Activated CD4-positive, alpha-beta memory T cell treated with anti-CD3 and anti-CD28 coated beads for 36 hours (primary cell): ENCODE data around the gene MYL6B. TPM values are rescaled to one million over a fixed set of nuclear protein-coding genes. Genes with fewer than 3 reads are reported as not detected.

Experiments used
- CTCF ChIA-PET: fragments of 350-600 bp; sonication (Branson Sonifier 250); formaldehyde crosslinking; loops from one replicate; lab custom pipeline; 2021; ENCODE audit warnings: antibody characterized with exemption, inconsistent platforms; lab: Charles Lee
- POLR2A ChIA-PET: fragments of 350-600 bp; sonication (Branson Sonifier 250); formaldehyde crosslinking; loops from one replicate; lab custom pipeline; 2021; ENCODE audit warnings: antibody characterized with exemption; lab: Charles Lee
- DNase-seq: peaks from one replicate; pipeline ENCODE4 v3.0.0-alpha.2; 2020
- H3K27ac Mint-ChIP-seq: one replicate; pipeline ENCODE4 v1.8.0; 2021; ENCODE audit warnings: mixed read lengths
- H3K27me3 Mint-ChIP-seq: one replicate; pipeline ENCODE4 v1.8.0; 2021; ENCODE audit warnings: mixed read lengths
- H3K36me3 Mint-ChIP-seq: one replicate; pipeline ENCODE4 v1.8.0; 2021; ENCODE audit warnings: mixed read lengths
- H3K4me1 Mint-ChIP-seq: one replicate; pipeline ENCODE4 v1.8.0; 2021; ENCODE audit warnings: low read depth, mixed read lengths
- H3K4me3 Mint-ChIP-seq: one replicate; pipeline ENCODE4 v1.8.0; 2021; ENCODE audit warnings: mild to moderate bottlenecking, mixed read lengths
- H3K9me3 Mint-ChIP-seq: one replicate; pipeline ENCODE4 v1.8.0; 2021; ENCODE audit warnings: mixed read lengths
- intact Hi-C: fragments of 100-400 bp; cut with micrococcal nuclease; formaldehyde crosslinking; loops from one replicate; pipeline ENCODE4 v1.15.1; 2023
- total RNA-seq, 2 experiments: library from RNA; stranded (reverse); gene quantifications; one replicate each; pipeline ENCODE4 v1.2.3, GENCODE V29; 2021

MYL6B gene
- total RNA-seq, 2 experiments from 2014 or later, result 63.8 to 70.8 TPM

DNA sequence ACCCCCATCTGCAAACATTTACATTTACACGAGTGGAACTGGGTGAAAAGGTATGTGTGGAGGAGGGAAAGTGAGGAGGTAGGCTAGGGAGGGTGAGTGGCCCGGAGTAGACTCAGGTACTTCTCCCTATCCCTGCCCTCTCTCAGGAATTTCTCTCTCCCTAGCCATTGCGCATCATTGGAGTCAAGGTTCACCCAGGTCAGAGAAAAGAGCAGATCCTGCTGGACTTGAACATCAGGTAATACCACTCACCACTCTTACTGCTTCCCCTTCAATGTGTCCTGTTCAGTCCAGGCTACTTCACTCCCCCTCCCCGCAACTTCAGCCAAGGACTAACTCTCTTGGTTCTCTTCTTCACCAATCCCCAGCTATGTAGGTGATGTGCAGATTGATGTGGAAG, 21.5 kb upstream of the MYL6B start:
- ChIA-PET POLR2A (no interaction called here), CTCF (interaction anchor here (1.0 to 7.8 kb wide), 3 partner anchors 21 to 58 kb away, joined by 3 to 118 read pairs (median 3); partner anchors contain the start of genes MYL6B, PA2G4 and SMARCC2)
- intact Hi-C loops, result no loop called here
- no peak overlapping the region for H3K4me3 Mint-ChIP-seq
- H3K27ac Mint-ChIP-seq, result peak overlapping the region; percentile 11
- H3K4me1 Mint-ChIP-seq, result peaks cover 61% of the 10 kb centered on the region
- H3K9me3 Mint-ChIP-seq, result no peaks in the 10 kb centered on the region
- H3K27me3 Mint-ChIP-seq, result no peaks in the 10 kb centered on the region
- peaks cover 53% of the 10 kb centered on the region for H3K36me3 Mint-ChIP-seq
- DNase-seq, result no peak

DNA sequence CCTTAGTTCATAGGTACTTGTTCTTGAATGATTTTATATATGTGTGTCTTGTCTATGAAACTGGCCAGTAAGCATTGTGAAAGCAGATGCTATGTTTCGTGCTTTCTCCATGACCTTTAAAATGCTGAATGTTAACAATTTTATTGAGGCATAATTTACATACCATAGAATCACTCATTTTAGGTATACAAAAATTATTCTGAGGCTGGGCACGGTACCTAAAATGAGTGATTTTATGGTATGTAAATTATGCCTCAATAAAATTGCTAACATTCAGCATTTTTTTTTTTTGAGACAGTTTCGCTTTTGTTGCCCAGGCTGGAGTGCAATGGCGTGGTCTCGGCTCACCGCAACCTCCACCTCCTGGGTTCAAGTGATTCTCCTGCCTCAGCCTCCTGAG, 17.5 kb upstream of the MYL6B start:
- H3K27ac Mint-ChIP-seq, result no peak overlapping the region
- peaks cover 67% of the 10 kb centered on the region for H3K4me1 Mint-ChIP-seq
- H3K9me3 Mint-ChIP-seq, result no peaks in the 10 kb centered on the region
- POLR2A ChIA-PET, result no interaction called here
- no peak overlapping the region for H3K4me3 Mint-ChIP-seq
- H3K36me3 Mint-ChIP-seq, result peaks cover 75% of the 10 kb centered on the region
- CTCF ChIA-PET, result no interaction called here
- H3K27me3 Mint-ChIP-seq, result no peaks in the 10 kb centered on the region
- intact Hi-C loops, result no loop called here
- DNase-seq, result no peak

DNA sequence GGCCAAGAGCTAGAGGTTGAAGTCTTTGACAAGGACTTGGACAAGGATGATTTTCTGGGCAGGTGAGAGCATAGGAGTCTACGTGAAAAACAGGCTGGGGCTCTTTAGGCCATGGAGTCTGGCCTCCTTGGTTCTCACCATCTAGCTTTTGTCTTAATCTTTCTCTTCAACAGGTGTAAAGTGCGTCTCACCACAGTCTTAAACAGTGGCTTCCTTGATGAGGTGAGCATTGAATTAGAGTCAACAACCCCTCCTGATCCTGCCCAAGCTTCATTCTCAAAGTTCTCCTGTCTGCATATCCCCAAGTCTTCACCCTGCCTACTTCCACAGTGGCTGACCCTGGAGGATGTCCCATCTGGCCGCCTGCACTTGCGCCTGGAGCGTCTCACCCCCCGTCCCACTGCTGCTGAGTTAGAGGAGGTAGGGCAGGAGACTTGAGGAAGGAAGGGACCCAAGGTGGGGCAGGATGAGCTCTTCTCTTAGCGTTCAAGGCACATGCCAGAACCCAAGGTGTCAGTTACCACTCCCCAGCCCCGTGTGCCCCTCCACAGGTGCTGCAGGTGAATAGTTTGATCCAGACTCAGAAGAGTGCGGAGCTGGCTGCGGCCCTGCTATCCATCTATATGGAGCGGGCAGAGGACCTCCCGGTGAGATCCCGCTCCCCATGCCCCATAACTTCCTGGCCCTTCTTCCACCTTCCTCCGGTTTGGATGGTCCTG, 14.4 kb upstream of the MYL6B start:
- Mint-ChIP-seq H3K27me3 (no peaks in the 10 kb centered on the region), H3K27ac (peak overlapping the region; percentile 50), H3K4me3 (no peak overlapping the region), H3K4me1 (peaks cover 61% of the 10 kb centered on the region), H3K9me3 (no peaks in the 10 kb centered on the region), H3K36me3 (peaks cover 69% of the 10 kb centered on the region)
- intact Hi-C loops, result loop anchor here (1.0 kb wide), 1 partner anchor 9 kb away; no protein-coding TSS in a partner anchor
- CTCF ChIA-PET, result interaction anchor here (0.8 to 1.8 kb wide), 6 partner anchors 10 to 84 kb away, joined by 3 to 6 read pairs (median 4); partner anchors contain the start of genes ESYT1, RNF41, SMARCC2 and ZC3H10
- POLR2A ChIA-PET, result interaction anchor here (1.1 kb wide), 1 partner anchor 31 kb away, joined by 3 read pairs; no protein-coding TSS in a partner anchor
- no peak for DNase-seq

DNA sequence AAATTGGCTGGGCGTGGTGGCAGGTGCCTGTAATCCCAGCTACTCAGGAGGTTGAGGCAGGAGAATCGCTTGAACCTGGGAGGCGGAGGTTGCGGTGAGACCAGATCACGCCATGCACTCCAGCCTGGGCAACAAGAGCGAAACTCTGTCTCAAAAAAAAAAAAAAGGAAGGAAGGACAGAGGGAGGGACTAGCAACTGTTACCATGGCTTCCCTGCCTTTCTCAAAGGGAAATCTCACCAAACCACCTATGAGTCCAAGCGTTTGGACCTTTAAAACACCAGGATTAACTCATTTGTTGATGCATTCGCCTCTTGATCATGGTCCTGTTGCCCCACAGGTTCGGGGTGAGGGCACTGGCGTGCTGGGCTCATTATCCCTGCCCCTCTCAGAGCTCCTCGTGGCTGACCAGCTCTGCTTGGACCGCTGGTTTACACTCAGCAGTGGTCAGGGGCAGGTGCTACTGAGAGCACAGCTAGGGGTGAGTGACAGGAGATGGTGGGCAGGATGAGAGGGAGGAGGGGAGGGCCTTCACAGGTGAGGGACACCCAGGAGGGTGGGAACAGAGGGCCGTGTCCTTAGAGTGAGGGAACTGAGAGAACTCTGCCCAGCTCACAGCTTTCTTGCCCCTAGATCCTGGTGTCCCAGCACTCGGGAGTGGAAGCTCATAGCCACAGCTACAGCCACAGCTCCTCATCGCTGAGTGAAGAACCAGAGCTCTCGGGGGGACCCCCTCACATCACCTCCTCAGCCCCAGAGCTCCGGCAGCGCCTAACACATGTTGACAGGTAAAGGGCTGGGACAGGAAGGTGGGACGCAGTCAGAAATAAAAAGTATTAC, 10.2 kb upstream of the MYL6B start:
- H3K4me3 Mint-ChIP-seq, result no peak overlapping the region
- no peaks in the 10 kb centered on the region for H3K9me3 Mint-ChIP-seq
- peaks cover 46% of the 10 kb centered on the region for H3K4me1 Mint-ChIP-seq
- no peaks in the 10 kb centered on the region for H3K27me3 Mint-ChIP-seq
- DNase-seq, result no peak
- intact Hi-C loops, result no loop called here
- ChIA-PET POLR2A (interaction anchor here (0.6 to 2.1 kb wide), 8 partner anchors 10 to 40 kb away, joined by 3 to 9 read pairs (median 4); partner anchors contain the start of genes ESYT1 and MYL6B), CTCF (interaction anchor here (1.0 to 2.3 kb wide), 2 partner anchors 10 to 15 kb away, joined by 3 to 10 read pairs; partner anchors contain the start of gene MYL6B)
- H3K36me3 Mint-ChIP-seq, result peaks cover 66% of the 10 kb centered on the region
- H3K27ac Mint-ChIP-seq, result peak overlapping the region; percentile 81

DNA sequence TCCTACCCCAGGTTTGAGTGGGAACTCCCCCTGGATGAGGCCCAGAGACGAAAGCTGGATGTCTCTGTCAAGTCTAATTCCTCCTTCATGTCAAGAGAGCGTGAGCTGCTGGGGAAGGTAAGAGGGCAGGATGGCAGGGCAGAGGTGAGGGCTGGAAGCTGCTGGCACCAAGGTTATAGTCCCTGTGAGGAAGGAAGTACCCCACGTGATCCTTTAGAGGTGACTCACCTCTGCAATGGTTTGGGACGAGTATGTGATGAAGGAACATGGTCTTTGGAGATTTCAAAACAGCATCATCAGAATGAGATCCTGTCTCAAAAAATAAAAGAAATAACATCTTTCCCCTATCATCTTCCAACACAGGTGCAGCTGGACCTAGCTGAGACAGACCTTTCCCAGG, 9.2 kb upstream of the MYL6B start:
- intact Hi-C loops, result no loop called here
- Mint-ChIP-seq H3K27me3 (no peaks in the 10 kb centered on the region), H3K4me3 (no peak overlapping the region), H3K36me3 (peaks cover 57% of the 10 kb centered on the region), H3K9me3 (no peaks in the 10 kb centered on the region), H3K27ac (peak overlapping the region; percentile 81), H3K4me1 (peaks cover 36% of the 10 kb centered on the region)
- ChIA-PET CTCF (interaction anchor here (0.9 to 2.3 kb wide), 4 partner anchors 9 to 63 kb away, joined by 3 to 10 read pairs (median 4); partner anchors contain the start of genes MYL6B and SMARCC2), POLR2A (interaction anchor here (0.6 to 2.1 kb wide), 5 partner anchors 8 to 18 kb away, joined by 3 to 9 read pairs (median 3); partner anchors contain the start of genes ESYT1, MYL6 and MYL6B)
- DNase-seq, result no peak

DNA sequence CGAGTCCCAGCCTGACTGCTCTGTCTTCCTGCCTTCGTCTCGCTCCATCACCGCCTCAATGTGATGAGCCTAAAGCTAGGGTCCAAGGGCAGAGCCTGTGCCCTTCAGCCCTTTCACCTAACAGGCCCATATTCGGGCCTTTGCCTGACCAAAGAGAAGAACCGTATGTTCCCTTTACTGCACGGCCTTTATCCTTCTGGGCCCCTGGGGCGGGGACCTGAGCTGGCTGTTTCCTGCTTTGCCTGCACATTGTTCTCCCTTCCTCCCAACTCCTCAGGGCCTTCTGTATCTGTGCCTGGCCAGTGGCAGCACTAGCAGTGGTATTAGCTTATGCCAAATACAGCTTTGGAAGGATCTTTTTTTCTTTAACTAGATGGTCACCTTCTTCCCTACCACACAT, 8.5 kb upstream of the MYL6B start:
- CTCF ChIA-PET, result interaction anchor here (1.6 kb wide), 1 partner anchor 46 kb away, joined by 6 read pairs; the partner anchor contains the start of gene SMARCC2
- Mint-ChIP-seq H3K4me3 (no peak overlapping the region), H3K36me3 (peaks cover 50% of the 10 kb centered on the region), H3K4me1 (peaks cover 30% of the 10 kb centered on the region), H3K27me3 (no peaks in the 10 kb centered on the region), H3K9me3 (no peaks in the 10 kb centered on the region), H3K27ac (peak overlapping the region; percentile 81)
- POLR2A ChIA-PET, result interaction anchor here (1.0 to 2.1 kb wide), 3 partner anchors 8 to 17 kb away, joined by 3 to 9 read pairs (median 4); partner anchors contain the start of genes MYL6 and MYL6B
- DNase-seq, result no peak
- intact Hi-C loops, result no loop called here

DNA sequence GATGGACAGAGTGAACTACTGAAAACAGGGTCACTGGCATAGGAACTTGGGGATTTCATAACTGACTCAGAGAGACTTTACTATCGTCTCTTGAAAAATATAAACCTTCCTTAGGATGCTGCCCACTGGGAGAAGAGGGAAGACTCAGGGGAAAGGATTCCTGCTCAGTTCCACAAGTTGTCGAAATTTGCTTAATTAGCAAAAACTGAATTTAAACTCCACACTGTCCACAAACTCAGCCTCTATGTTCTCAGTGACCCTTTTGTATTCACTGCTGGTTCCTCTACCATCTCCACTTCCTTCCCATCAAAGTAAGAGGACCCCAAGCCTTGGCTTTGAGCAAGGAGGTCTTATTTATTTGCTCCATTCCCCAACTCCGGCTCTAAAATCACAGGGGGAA, 7.2 kb upstream of the MYL6B start:
- Mint-ChIP-seq H3K9me3 (no peaks in the 10 kb centered on the region), H3K27ac (peak overlapping the region; percentile 54), H3K4me1 (peaks cover 28% of the 10 kb centered on the region), H3K4me3 (no peak overlapping the region), H3K36me3 (peaks cover 43% of the 10 kb centered on the region), H3K27me3 (no peaks in the 10 kb centered on the region)
- intact Hi-C loops, result no loop called here
- POLR2A ChIA-PET, result interaction anchor here (1.3 kb wide), 1 partner anchor 15 kb away, joined by 3 read pairs; no protein-coding TSS in a partner anchor
- CTCF ChIA-PET, result no interaction called here
- no peak for DNase-seq

DNA sequence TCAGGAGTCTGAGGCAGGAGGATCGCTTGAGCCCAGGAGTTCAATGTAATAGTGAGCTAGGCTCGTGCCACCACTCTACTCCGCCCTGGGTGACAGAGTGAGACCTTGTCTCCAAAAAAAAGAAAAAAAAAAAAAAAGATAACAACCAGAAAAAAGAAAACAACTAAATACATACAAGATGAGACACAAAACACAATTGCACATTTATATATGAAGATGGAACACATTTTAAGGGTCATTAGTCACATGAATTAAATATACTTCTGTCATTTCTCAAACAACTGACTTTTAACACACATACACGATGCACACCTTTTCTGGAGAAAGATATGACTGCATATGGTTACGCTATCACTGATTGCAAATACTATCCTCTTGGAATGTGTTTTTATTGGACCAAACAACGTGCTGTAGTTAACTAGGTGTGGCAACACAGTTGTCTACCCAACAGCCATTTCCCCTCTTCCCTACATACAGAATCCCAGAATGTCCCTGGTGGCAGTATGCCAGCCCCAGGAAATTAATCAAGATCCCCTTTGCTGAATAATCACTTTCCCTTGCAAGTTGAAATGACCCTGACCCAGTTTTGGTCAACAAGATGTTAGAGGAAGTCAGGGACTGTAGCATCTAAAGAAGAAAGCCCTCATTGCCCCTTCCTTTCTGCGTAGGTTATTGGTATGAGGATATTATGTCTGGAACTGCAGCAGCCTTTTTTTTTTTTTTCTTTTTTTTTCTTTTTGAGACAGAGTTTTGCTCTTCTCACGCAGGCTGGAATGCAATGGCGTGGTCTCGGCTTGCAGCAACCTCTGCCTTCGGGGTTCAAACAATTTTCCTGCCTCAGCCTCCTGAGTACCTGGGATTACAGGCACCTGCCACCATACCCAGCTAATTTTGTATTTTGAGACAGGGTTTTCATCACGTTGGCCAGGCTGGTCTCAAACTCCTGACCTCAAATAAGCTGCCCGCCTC, 5.6 kb upstream of the MYL6B start:
- ChIA-PET CTCF (interaction anchor here (0.8 to 0.9 kb wide), 2 partner anchors 28 to 60 kb away, joined by 3 read pairs; no protein-coding TSS in a partner anchor), POLR2A (interaction anchor here (0.6 kb wide), 1 partner anchor 612 kb away, joined by 3 read pairs; no protein-coding TSS in a partner anchor)
- DNase-seq, result no peak
- Mint-ChIP-seq H3K4me3 (no peak overlapping the region), H3K36me3 (peaks cover 33% of the 10 kb centered on the region), H3K27me3 (no peaks in the 10 kb centered on the region), H3K27ac (peak overlapping the region; percentile 29), H3K4me1 (peaks cover 35% of the 10 kb centered on the region), H3K9me3 (no peaks in the 10 kb centered on the region)
- intact Hi-C loops, result no loop called here

DNA sequence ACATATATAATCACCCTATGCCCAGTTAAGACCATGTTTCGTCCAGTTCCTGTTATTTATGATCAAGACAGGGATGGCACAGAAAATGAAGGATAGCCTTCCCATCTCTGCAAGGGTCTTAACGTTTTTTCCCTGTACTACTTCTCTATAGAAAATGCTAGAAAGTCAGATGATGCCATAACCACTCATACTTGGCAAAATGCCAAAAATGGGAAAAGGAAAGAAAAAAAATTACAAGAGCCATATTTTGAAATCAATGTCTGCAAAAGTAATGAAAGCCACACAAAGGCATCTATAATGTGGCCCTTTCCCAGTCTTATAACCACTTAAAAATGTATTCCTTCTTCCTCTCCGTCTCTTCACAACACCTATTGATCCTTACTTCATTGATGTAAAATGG, 1.8 kb upstream of the MYL6B start:
- Mint-ChIP-seq H3K36me3 (peaks cover 3% of the 10 kb centered on the region), H3K4me3 (peak overlapping the region; percentile 78), H3K27ac (peak overlapping the region; percentile 96), H3K9me3 (no peaks in the 10 kb centered on the region), H3K4me1 (peaks cover 28% of the 10 kb centered on the region), H3K27me3 (no peaks in the 10 kb centered on the region)
- POLR2A ChIA-PET, result interaction anchor here (0.7 to 1.7 kb wide), 3 partner anchors 8 to 234 kb away, joined by 3 to 5 read pairs (median 4); partner anchors contain the start of genes MYL6 and ZC3H10
- intact Hi-C loops, result no loop called here
- no peak for DNase-seq
- CTCF ChIA-PET, result interaction anchor here (1.0 to 4.6 kb wide), 3 partner anchors 24 to 333 kb away, joined by 3 to 54 read pairs (median 4); partner anchors contain the start of genes ESYT1, ORMDL2, SARNP and SMARCC2

DNA sequence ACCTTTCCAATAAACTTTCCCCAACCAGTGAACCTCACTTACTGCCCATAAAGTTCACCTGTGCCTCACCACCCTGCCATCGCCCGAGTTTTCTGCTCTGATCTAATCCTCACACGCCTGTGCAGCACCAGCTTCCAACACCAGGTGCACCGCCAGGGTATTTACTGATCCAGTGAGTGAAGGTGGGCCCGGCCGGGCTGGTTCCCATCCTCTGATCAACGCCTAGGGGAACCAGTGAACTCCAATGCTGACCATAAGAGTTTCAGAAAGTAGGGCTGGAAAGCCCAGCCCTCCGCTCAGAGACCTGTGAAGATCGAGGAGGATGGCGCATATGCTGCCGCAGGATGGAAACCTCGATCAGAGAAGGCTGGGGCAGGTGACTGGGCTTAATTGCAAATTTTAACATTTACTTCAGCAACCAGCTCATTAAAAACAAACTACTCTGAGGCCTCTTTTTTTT, 685 bp upstream of the MYL6B start:
- Mint-ChIP-seq H3K27ac (peak overlapping the region; percentile 96), H3K4me3 (peak overlapping the region; percentile 78), H3K27me3 (no peaks in the 10 kb centered on the region), H3K9me3 (no peaks in the 10 kb centered on the region), H3K36me3 (peaks cover 5% of the 10 kb centered on the region), H3K4me1 (peaks cover 30% of the 10 kb centered on the region)
- intact Hi-C loops, result loop anchor here (1.0 to 2.0 kb wide), 7 partner anchors 9 to 221 kb away; partner anchors contain the start of genes DGKA, PA2G4, SMARCC2 and ZC3H10
- DNase-seq, result peak; percentile 83
- ChIA-PET POLR2A (interaction anchor here (0.5 to 1.5 kb wide), 9 partner anchors 9 to 71 kb away, joined by 3 to 15 read pairs (median 5); partner anchors contain the start of genes ESYT1 and ZC3H10), CTCF (interaction anchor here (0.7 to 4.6 kb wide), 15 partner anchors 9 to 477 kb away, joined by 3 to 54 read pairs (median 3); partner anchors contain the start of genes ESYT1, ORMDL2, PA2G4 and RNF41)
